ENCODE results near the gene STX18.
"Not testable (repeated sequence)": the region's sequence is repeated elsewhere in the genome, so short reads cannot be mapped to it uniquely, and the experiment has no call there.

Gene STX18

GRCh38 chr4:4554234-4554633 is 12.4 kb upstream of the STX18 start:
- no peak for DNase-seq (ENCODE audit: low read depth)

DNA sequence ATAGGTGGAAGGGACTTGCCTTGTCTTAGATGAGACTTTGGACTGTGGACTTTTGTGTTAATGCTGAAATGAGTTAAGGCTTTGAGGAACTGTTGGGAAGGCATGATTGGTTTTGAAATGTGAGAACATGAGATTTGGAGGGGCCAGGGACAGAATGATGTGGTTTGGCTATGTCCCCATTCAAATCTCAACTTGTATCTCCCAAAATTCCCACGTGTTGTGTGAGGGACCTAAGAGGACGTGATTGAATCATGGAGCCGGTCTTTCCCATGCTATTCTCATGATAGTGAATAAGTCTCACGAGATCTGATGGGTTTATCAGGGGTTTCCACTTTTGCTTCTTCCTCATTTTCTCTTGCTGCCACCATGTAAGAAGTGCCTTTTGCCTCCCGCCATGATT is 10.2 kb upstream of the STX18 start:
- not testable (repeated sequence) for DNase-seq (ENCODE audit: low read depth)

- not testable (repeated sequence) for DNase-seq (ENCODE audit: low read depth)
Measured at GRCh38 chr4:4550161-4550560, 8.3 kb upstream of the STX18 start.

GRCh38 chr4:4549534-4549933 is 7.7 kb upstream of the STX18 start:
- no peak for DNase-seq (ENCODE audit: low read depth)

GRCh38 chr4:4542774-4543485 is 1.1 kb upstream of the STX18 start:
- no peak for DNase-seq (ENCODE audit: low read depth)

- DNase-seq (ENCODE audit: low read depth): no peak
Measured at GRCh38 chr4:4541040-4541631, 712 bp downstream of the STX18 start.

GRCh38 chr4:4539481-4539880 is 2.4 kb downstream of the STX18 start:
- DNase-seq (ENCODE audit: low read depth): no peak

- DNase-seq (ENCODE audit: low read depth): no peak
Measured at GRCh38 chr4:4535590-4535989, 6.3 kb downstream of the STX18 start.

DNA sequence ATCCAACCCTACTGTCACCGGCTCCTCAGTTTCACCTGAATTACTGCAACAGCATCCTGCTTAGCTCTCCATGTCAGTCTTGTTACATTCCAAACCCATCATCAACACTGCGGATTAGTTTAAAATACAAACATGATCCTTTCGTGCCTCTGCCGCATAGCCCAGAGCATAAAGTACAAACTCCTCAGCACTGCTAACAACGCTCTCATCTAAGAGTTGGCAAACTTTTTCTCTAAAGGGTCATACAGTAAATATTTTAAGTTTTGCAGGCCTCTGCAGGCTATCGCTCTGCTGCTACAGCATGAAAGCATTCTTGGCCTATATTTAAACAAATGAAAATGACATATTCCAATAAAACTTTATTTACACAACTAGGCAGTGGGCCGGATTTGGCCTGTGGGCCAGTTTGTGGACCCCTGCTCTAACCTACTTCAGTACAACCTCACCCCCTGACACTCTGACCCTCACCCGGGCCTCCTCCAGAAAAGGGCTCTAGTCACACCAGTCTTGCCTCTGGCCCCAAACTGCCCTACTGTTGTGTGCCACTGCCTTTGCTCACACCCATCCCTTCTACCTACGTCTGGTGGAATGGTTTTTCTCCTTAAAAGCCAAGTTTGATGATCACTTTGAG is 7.2 kb downstream of the STX18 start:
- no peak for DNase-seq (ENCODE audit: low read depth)

GRCh38 chr4:4533461-4534169 is 8.2 kb downstream of the STX18 start:
- no peak for DNase-seq (ENCODE audit: low read depth)

DNA sequence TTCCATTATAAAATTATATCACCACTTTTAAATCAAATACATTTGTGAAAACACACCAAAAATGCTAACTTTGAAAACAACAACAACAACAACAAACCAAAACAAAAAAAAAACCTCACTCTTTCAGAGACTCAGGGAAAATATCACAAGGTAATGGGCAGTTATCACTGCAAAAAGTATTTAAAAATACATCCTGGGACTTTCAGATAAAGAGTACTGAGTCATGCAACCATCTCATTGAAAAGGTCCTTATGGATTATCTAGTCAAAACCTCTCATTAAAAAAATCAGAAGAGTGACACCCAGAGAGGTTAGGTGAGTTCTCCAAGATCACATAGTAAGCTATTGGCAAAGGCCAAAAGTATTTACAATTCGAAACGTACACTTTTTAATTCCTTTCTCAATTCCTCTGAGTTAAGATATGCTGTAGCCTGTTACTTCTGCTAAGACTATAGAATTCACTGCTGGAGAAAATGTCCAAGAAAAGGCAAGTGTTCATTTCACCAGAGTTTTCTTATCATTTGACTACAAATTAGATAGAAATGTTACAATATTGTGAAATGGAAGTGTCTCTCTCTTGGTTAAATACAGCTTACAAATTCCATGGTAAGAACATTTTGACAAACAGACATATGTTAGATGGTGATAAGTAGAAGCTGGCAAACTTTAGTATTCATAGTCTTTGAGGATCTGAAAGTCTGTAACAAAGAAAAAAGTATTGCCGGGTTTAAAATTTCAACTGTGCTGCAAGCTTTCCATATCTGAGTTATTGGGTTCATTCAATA is 9.3 kb downstream of the STX18 start:
- DNase-seq (ENCODE audit: low read depth): no peak

DNA sequence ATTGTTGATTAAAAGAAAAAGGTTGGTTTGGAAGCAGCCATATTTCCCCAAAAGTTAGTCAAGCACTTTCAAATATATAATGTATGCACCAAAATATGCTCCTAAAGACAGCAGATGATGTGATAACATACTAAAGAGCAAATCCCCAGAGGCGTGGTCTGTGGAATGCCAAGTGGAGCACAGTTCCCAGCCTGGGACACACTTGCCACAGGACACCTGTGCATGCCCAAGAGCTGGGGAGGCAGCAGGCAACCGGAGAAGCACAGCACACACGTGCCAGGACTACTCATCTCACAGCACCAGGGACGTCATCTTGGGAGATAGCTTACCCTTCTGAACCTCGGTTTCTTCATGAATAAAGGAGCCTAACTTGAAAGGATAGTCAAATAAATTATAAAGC is 12.5 kb downstream of the STX18 start:
- DNase-seq (ENCODE audit: low read depth): no peak

DNA sequence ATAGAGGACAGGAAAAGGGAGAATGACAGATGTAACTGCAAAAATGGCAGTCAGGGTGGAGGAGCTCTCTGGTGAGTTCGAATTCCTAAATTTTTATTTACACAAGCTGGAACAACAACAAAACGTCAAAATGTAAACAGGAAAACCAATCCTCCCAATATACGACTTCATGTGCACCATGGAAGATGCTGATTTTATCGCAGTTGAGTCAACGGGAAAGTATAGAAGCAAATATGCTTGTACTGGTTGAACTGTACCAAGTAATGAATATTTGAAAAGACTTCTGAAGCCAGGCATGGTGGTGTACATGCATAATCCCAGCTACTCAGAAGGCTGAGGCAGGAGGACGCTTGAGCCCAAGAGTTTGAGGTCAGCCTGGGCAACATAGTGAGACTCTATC is 15.4 kb downstream of the STX18 start:
- DNase-seq (ENCODE audit: low read depth): no peak

- DNase-seq (ENCODE audit: low read depth): no peak
Measured at GRCh38 chr4:4524364-4524763, 17.5 kb downstream of the STX18 start.

GRCh38 chr4:4521731-4522130 is 20.1 kb downstream of the STX18 start:
- DNase-seq (ENCODE audit: low read depth): no peak

GRCh38 chr4:4521136-4521535 is 20.7 kb downstream of the STX18 start:
- DNase-seq (ENCODE audit: low read depth): no peak

DNA sequence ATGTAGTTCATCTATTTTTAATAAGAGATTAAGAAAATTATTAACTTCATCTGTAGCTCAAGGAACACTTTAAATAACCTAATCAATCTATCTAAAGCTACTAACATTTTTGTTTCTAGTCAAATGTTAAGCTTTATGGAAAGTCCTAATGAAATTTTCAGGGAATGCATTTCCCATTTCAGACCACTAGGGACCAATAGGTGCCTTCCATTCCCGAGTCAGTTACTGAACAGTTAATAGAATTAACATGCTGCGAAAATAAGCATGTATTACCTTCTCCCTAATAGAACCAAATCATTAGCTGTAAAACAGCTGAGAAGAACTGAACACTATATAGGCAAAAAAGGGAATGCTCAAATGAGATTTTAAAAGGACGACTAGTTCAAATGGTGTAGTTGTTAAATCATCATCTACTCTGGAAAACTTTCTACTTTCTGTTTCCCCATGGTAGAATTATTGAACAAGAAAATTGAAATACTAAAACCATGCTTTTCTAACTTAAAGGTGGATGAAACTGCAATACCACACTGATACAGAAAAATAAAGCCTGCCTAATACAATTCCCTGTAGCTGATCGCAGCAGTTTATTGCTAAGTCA is 22.5 kb downstream of the STX18 start:
- no peak for DNase-seq (ENCODE audit: low read depth)

DNA sequence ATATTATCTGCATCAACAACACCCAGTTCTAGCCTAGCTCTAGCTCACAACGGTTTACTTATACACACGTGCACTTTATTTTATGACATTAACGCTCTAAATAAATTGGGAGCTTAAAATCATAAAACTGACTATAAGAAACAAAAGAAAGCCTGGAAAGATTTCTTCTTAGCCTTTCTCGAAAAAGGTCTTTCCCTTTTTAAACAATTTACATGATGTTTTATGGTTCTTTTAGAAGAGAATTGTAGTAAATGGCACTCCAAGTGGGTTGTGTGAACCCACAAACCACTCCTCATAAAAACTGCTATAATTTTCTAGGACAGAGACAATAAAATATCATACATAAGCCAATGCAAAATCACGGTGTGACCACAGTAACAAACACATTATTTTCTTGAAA is 23.1 kb downstream of the STX18 start:
- no peak for DNase-seq (ENCODE audit: low read depth)

GRCh38 chr4:4514786-4515185 is 27.1 kb downstream of the STX18 start:
- no peak for DNase-seq (ENCODE audit: low read depth)

- DNase-seq (ENCODE audit: low read depth): no peak
Measured at GRCh38 chr4:4512282-4512681, 29.6 kb downstream of the STX18 start.

DNA sequence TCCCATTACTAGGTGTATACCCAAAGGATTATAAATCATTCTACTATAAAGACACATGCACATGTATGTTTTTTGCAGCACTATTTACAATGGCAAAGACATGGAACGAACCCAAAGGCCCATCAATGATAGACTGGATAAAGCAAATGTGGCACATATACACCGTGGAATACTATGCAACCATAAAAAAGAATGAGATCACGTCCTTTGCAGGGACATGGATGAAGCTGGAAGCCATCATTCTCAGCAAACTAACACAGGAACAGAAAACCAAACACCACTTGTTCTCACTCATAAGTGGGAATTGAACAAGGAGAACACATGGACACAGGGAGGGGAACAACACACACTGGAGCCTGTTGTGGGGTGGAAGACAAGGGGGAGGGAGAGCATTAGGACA is 31.2 kb downstream of the STX18 start:
- DNase-seq (ENCODE audit: low read depth): not testable (repeated sequence)

- no peak for DNase-seq (ENCODE audit: low read depth)
Measured at GRCh38 chr4:4509521-4509920, 32.3 kb downstream of the STX18 start.

Measured in HS-27A (cell line).